OCI-LY7 (cell line): ENCODE measurements around the gene TECPR2. TPM values are rescaled to one million over a fixed set of nuclear protein-coding genes. Genes with fewer than 3 reads are reported as not detected.

Experiments used
- BruUV-seq: library from RNA; stranded (reverse); fragments of 400-500 nt; replicated peaks from 2 replicates; lab custom pipeline; 2021; lab: Mats Ljungman, UMichigan
- CTCF ChIA-PET: fragments of 300-600 bp; sonication (Branson Sonifier 250); formaldehyde crosslinking; loops from one replicate; lab custom pipeline; 2022; ENCODE audit warnings: antibody characterized with exemption; ENCODE audit not compliant: unreplicated experiment; lab: Charles Lee
- POLR2A ChIA-PET: fragments of 300-600 bp; sonication (Branson Sonifier 250); formaldehyde crosslinking; loops from one replicate; lab custom pipeline; 2022; ENCODE audit warnings: antibody characterized with exemption; lab: Charles Lee
- DNase-seq: peaks from one replicate; pipeline ENCODE4 v3.0.0-alpha.2; 2015; ENCODE audit warnings: low spot score
- H2AFZ ChIP-seq: fragments of 200-600 bp; sonication (generic), shearing (Covaris generic); 2 replicates; pipeline ENCODE4 v1.6.1; 2014; ENCODE audit warnings: mild to moderate bottlenecking, antibody characterized with exemption, low read length, moderate library complexity
- H3K27ac ChIP-seq: fragments of 200-600 bp; sonication (generic); 2 replicates; pipeline ENCODE4 v1.5.1; 2014; ENCODE audit warnings: mixed run types, low read depth, mild to moderate bottlenecking, moderate library complexity, low read length, inconsistent platforms; ENCODE audit not compliant: poor library complexity, severe bottlenecking
- H3K36me3 ChIP-seq: fragments of 200-600 bp; sonication (generic); 2 replicates; pipeline ENCODE4 v1.6.1; 2014; ENCODE audit warnings: mild to moderate bottlenecking, antibody characterized with exemption, low read length, moderate library complexity, mixed read lengths; ENCODE audit not compliant: insufficient read depth
- H3K4me1 ChIP-seq: fragments of 200-600 bp; sonication (generic); 2 replicates; pipeline ENCODE4 v1.5.1; 2014; ENCODE audit warnings: mild to moderate bottlenecking, low read length; ENCODE audit not compliant: insufficient read depth, poor library complexity, severe bottlenecking
- H3K4me2 ChIP-seq: fragments of 200-600 bp; sonication (generic); 2 replicates; pipeline ENCODE4 v1.6.1; 2014; ENCODE audit warnings: mild to moderate bottlenecking, low read length
- H3K4me3 ChIP-seq: fragments of 200-600 bp; sonication (generic); 2 replicates; pipeline ENCODE4 v1.5.1; 2014; ENCODE audit warnings: mild to moderate bottlenecking, low read depth, low read length; ENCODE audit not compliant: poor library complexity, severe bottlenecking
- H3K79me2 ChIP-seq: fragments of 200-600 bp; sonication (generic); 2 replicates; pipeline ENCODE4 v1.6.1; 2016; ENCODE audit warnings: low read depth, mild to moderate bottlenecking, low read length, moderate library complexity, mixed read lengths; ENCODE audit not compliant: insufficient read depth
- H3K9me2 ChIP-seq: fragments of 200-600 bp; sonication (generic); 2 replicates; pipeline ENCODE4 v1.6.1; 2016; ENCODE audit warnings: mild to moderate bottlenecking, low read length, mixed read lengths; ENCODE audit not compliant: insufficient read depth
- H3K9me3 ChIP-seq: fragments of 200-600 bp; sonication (generic); 2 replicates; pipeline ENCODE4 v1.6.1; 2014; ENCODE audit warnings: mild to moderate bottlenecking, mixed run types, low read length, mixed read lengths
- H4K20me1 ChIP-seq: fragments of 200-600 bp; sonication (generic); 2 replicates; pipeline ENCODE4 v1.6.1; 2014; ENCODE audit warnings: mild to moderate bottlenecking, antibody characterized with exemption, low read length, moderate library complexity, mixed read lengths; ENCODE audit not compliant: insufficient read depth
- CTCF ChIP-seq: fragments of 200-600 bp; sonication (generic); conservative IDR thresholded peaks from 2 replicates; pipeline ENCODE4 v1.5.1; 2014; ENCODE audit warnings: mild to moderate bottlenecking, antibody characterized with exemption, low read length, moderate library complexity, mixed read lengths
- EZH2phosphoT487 ChIP-seq: fragments of 200-600 bp; sonication (generic); IDR thresholded peaks from 2 replicates; pipeline ENCODE4 v1.6.1; 2018; ENCODE audit warnings: low read depth, borderline replicate concordance, mild to moderate bottlenecking, mixed run types, antibody characterized with exemption, low read length, moderate library complexity, mixed read lengths
- intact Hi-C: fragments of 100-400 bp; cut with micrococcal nuclease; formaldehyde crosslinking; loops from one replicate; pipeline ENCODE4 v1.10.0; 2022; ENCODE audit not compliant: unreplicated experiment
- total RNA-seq, 2 experiments: library from RNA; depleted of rRNA in 1 of 2; stranded (reverse); fragments of >200 nt in 1 of 2; shearing (Covaris generic) in 1 of 2; gene quantifications; 2 replicates each; pipeline ENCODE4 v1.2.3, GENCODE V29; 2014 to 2022

The TECPR2 gene
- total RNA-seq, 2 experiments from 2014 or later: 5.3 to 12.7 TPM

- H3K4me2 ChIP-seq: no peak overlapping the region
- peaks cover 6% of the 10 kb centered on the region; the same call in 1 of the 2 replicates for H3K79me2 ChIP-seq
- intact Hi-C loops: no loop called here
- H3K9me3 ChIP-seq: no peaks in the 10 kb centered on the region
- no peak overlapping the region for H2AFZ ChIP-seq
- TF ChIP-seq EZH2phosphoT487 (no peak), CTCF (no peak)
- H3K4me3 ChIP-seq: no peak overlapping the region
- no peak overlapping the region for H3K27ac ChIP-seq
- no peaks in the 10 kb centered on the region for H3K9me2 ChIP-seq
- BruUV-seq: no TSS peak
- no peaks in the 10 kb centered on the region for H4K20me1 ChIP-seq
- POLR2A ChIA-PET: no interaction called here
- H3K4me1 ChIP-seq: peaks cover 14% of the 10 kb centered on the region
- CTCF ChIA-PET: no interaction called here
- peaks cover 40% of the 10 kb centered on the region for H3K36me3 ChIP-seq
- DNase-seq: no peak
Measured at GRCh38 chr14:102359341-102359740, 3.4 kb upstream of the TECPR2 start.

- H4K20me1 ChIP-seq: no peaks in the 10 kb centered on the region
- H3K9me3 ChIP-seq: no peaks in the 10 kb centered on the region
- DNase-seq: no peak
- H3K4me3 ChIP-seq: no peak overlapping the region
- TF ChIP-seq CTCF: no peak
- TF ChIP-seq EZH2phosphoT487: no peak
- peaks cover 31% of the 10 kb centered on the region for H3K36me3 ChIP-seq
- BruUV-seq: no TSS peak
- H3K27ac ChIP-seq: no peak overlapping the region
- no peak overlapping the region for H2AFZ ChIP-seq
- no peaks in the 10 kb centered on the region for H3K9me2 ChIP-seq
- CTCF ChIA-PET: no interaction called here
- POLR2A ChIA-PET: no interaction called here
- H3K79me2 ChIP-seq: peaks cover 6% of the 10 kb centered on the region; the same call in 1 of the 2 replicates
- H3K4me1 ChIP-seq: peaks cover 15% of the 10 kb centered on the region
- intact Hi-C loops: loop anchor here (10.0 kb wide), 1 partner anchor 154 kb away; no protein-coding TSS in a partner anchor
- no peak overlapping the region for H3K4me2 ChIP-seq
Measured at GRCh38 chr14:102360388-102360787, 2.4 kb upstream of the TECPR2 start.

GRCh38 chr14:102362084-102362483 lies 657 bp upstream of the TECPR2 start:
- Histone ChIP-seq H3K4me2 (peak overlapping the region; percentile 97), H3K9me2 (no peaks in the 10 kb centered on the region), H3K27ac (no peak overlapping the region), H3K36me3 (peaks cover 16% of the 10 kb centered on the region), H3K79me2 (peaks cover 6% of the 10 kb centered on the region; the same call in 1 of the 2 replicates), H2AFZ (peak overlapping the region; percentile 95), H3K4me3 (peak overlapping the region; percentile 98), H3K4me1 (peaks cover 15% of the 10 kb centered on the region), H4K20me1 (no peaks in the 10 kb centered on the region), H3K9me3 (no peaks in the 10 kb centered on the region)
- intact Hi-C loops: loop anchor here (2.0 to 10.0 kb wide), 2 partner anchors 43 to 153 kb away; partner anchors contain the start of gene ZNF839
- BruUV-seq: TSS peak; percentile 88
- peak; percentile 4 for DNase-seq
- CTCF ChIA-PET: interaction anchor here (0.5 to 0.9 kb wide), 2 partner anchors 23 to 162 kb away, joined by 3 read pairs; no protein-coding TSS in a partner anchor
- TF ChIP-seq CTCF (no peak), EZH2phosphoT487 (no peak)
- POLR2A ChIA-PET: interaction anchor here (0.9 to 2.0 kb wide), 2 partner anchors 9 to 57 kb away, joined by 7 read pairs; partner anchors contain the start of gene MOK
